Cerebellar cortex (tissue), 1 donor: ENCODE measurements around the gene SPRYD7.
"Not testable (repeated sequence)": the region's sequence is repeated elsewhere in the genome, so short reads cannot be mapped to it uniquely, and the experiment has no call there.

Experiments used
- DNase-seq: peaks from one replicate; pipeline ENCODE4 v3.0.0-alpha.2; 2015; ENCODE audit warnings: low spot score

SPRYD7 gene

GRCh38 chr13:49932868-49933267, 3.3 kb downstream of the SPRYD7 start:
- no peak for DNase-seq

- DNase-seq: no peak
Observed at GRCh38 chr13:49932066-49932465, 4.1 kb downstream of the SPRYD7 start.

GRCh38 chr13:49927755-49928154, 8.4 kb downstream of the SPRYD7 start:
- no peak for DNase-seq

GRCh38 chr13:49925881-49926418, 10.2 kb downstream of the SPRYD7 start:
- no peak for DNase-seq

- no peak for DNase-seq
Observed at GRCh38 chr13:49922301-49922700, 13.8 kb downstream of the SPRYD7 start.

- not testable (repeated sequence) for DNase-seq
Observed at GRCh38 chr13:49920969-49921368, 15.2 kb downstream of the SPRYD7 start.

GRCh38 chr13:49918106-49918505, 18.0 kb downstream of the SPRYD7 start:
- not testable (repeated sequence) for DNase-seq

GRCh38 chr13:49914947-49915346, 21.2 kb downstream of the SPRYD7 start:
- no peak for DNase-seq

GRCh38 chr13:49908637-49909036, 27.5 kb downstream of the SPRYD7 start:
- DNase-seq: peak; percentile 4

GRCh38 chr13:49904729-49905456, 31.2 kb downstream of the SPRYD7 start:
- DNase-seq: no peak

- DNase-seq: no peak
Observed at GRCh38 chr13:49898792-49899191, 37.3 kb downstream of the SPRYD7 start.

GRCh38 chr13:49897713-49898112, 38.4 kb downstream of the SPRYD7 start:
- no peak for DNase-seq

GRCh38 chr13:49895826-49896225, 40.3 kb downstream of the SPRYD7 start:
- DNase-seq: no peak

GRCh38 chr13:49893591-49893990, 42.5 kb downstream of the SPRYD7 start:
- DNase-seq: no peak

GRCh38 chr13:49890376-49890775, 45.8 kb downstream of the SPRYD7 start:
- DNase-seq: no peak

- no peak for DNase-seq
Observed at GRCh38 chr13:49878682-49879081, 57.5 kb downstream of the SPRYD7 start.

GRCh38 chr13:49877629-49878218, 58.4 kb downstream of the SPRYD7 start:
- DNase-seq: peak; percentile 6

- DNase-seq: no peak
Observed at GRCh38 chr13:49874430-49874829, 61.7 kb downstream of the SPRYD7 start.

- peak; percentile 18 for DNase-seq
Observed at GRCh38 chr13:49869519-49869918, 66.6 kb downstream of the SPRYD7 start.

- DNase-seq: no peak
Observed at GRCh38 chr13:49867834-49868233, 68.3 kb downstream of the SPRYD7 start.

GRCh38 chr13:49865218-49865617, 70.9 kb downstream of the SPRYD7 start:
- no peak for DNase-seq

- DNase-seq: no peak
Observed at GRCh38 chr13:49864509-49864908, 71.6 kb downstream of the SPRYD7 start.
